Measurements from ENCODE around the gene CA12. TPM values are rescaled to one million over a fixed set of nuclear protein-coding genes. Genes with fewer than 3 reads are reported as not detected.
A peak's percentile ranks its signal among the peaks of the same experiment; 100 is the strongest.

Gene CA12
- total RNA-seq, 2 donors from 2014 or later = 8.1 to 26.8 TPM

DNA sequence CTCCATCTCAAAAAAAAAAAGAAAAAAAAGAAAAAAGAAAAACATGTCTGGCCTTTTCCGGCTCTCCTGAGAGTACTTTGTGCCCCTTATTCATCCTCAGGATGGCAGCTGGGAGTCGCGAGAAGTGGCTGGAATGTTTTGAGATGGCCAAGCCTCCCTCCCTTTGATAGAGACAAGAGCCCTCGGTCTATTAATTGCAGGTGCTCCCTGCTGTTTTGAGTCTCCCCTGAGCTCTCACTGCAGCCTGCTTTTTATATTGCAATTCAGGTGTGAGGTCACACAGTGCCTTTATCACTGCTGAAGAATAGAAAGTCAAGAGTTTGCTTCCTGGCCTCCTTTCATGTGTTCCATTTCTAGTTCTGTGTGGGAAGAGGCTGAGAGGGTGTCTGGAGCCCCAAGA is 10.9 kb downstream of the CA12 start:
- TF ChIP-seq, protein P1, sequence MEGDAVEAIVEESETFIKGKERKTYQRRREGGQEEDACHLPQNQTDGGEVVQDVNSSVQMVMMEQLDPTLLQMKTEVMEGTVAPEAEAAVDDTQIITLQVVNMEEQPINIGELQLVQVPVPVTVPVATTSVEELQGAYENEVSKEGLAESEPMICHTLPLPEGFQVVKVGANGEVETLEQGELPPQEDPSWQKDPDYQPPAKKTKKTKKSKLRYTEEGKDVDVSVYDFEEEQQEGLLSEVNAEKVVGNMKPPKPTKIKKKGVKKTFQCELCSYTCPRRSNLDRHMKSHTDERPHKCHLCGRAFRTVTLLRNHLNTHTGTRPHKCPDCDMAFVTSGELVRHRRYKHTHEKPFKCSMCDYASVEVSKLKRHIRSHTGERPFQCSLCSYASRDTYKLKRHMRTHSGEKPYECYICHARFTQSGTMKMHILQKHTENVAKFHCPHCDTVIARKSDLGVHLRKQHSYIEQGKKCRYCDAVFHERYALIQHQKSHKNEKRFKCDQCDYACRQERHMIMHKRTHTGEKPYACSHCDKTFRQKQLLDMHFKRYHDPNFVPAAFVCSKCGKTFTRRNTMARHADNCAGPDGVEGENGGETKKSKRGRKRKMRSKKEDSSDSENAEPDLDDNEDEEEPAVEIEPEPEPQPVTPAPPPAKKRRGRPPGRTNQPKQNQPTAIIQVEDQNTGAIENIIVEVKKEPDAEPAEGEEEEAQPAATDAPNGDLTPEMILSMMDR (IDR thresholded peaks at IDR 0.05) = no peak
- peak overlapping the region in 1 of 2 donors; percentile 78 for H3K27ac ChIP-seq
- H3K4me1 ChIP-seq (ENCODE audit: control insufficient read depth in 1 of 2, low read depth in 2 of 2) = peaks cover 29 to 54% of the 10 kb centered on the region in 2 donors

GRCh38 chr15:63369781-63370180 is 11.9 kb downstream of the CA12 start:
- ATAC-seq (ENCODE audit: insufficient number of reproducible peaks, low FRiP score, low read depth) = no peak
- TF ChIP-seq, protein P1 (IDR thresholded peaks at IDR 0.05) = no peak
- Histone ChIP-seq H3K36me3 (no peaks in the 10 kb centered on the region), H3K9me3 (no peaks in the 10 kb centered on the region), H3K27me3 (replicated peaks; ENCODE audit: insufficient read depth) (no peaks in the 10 kb centered on the region), H3K4me1 (ENCODE audit: control insufficient read depth in 1 of 2, low read depth in 2 of 2) (peaks cover 21 to 44% of the 10 kb centered on the region in 2 donors), H3K27ac (peak overlapping the region in 1 of 2 donors; percentile 53), H3K4me3 (no peak overlapping the region)
- no peak for DNase-seq (ENCODE audit: low spot score)

More for the DNA sequence above, 10.9 kb downstream of the CA12 start:
- Histone ChIP-seq H3K27me3 (replicated peaks; ENCODE audit: insufficient read depth) (no peaks in the 10 kb centered on the region), H3K36me3 (no peaks in the 10 kb centered on the region), H3K9me3 (no peaks in the 10 kb centered on the region), H3K4me3 (no peak overlapping the region)
- no peak for ATAC-seq (ENCODE audit: insufficient number of reproducible peaks, low FRiP score, low read depth)
- no peak for DNase-seq (ENCODE audit: low spot score)

GRCh38 chr15:63369296-63369695 is 12.3 kb downstream of the CA12 start:
- DNase-seq (ENCODE audit: low spot score) (no peak), ATAC-seq (ENCODE audit: insufficient number of reproducible peaks, low FRiP score, low read depth) (no peak)
- TF ChIP-seq, protein P1 (IDR thresholded peaks at IDR 0.05) = no peak
- Histone ChIP-seq H3K9me3 (no peaks in the 10 kb centered on the region), H3K4me3 (no peak overlapping the region), H3K27me3 (replicated peaks; ENCODE audit: insufficient read depth) (no peaks in the 10 kb centered on the region), H3K36me3 (no peaks in the 10 kb centered on the region), H3K4me1 (ENCODE audit: control insufficient read depth in 1 of 2, low read depth in 2 of 2) (peaks cover 16 to 39% of the 10 kb centered on the region in 2 donors), H3K27ac (peak overlapping the region; percentile 21 to 53)

GRCh38 chr15:63368503-63368902 is 13.1 kb downstream of the CA12 start:
- no peak for ATAC-seq (ENCODE audit: insufficient number of reproducible peaks, low FRiP score, low read depth)
- H3K27me3 ChIP-seq (replicated peaks; ENCODE audit: insufficient read depth) = no peaks in the 10 kb centered on the region
- peak overlapping the region in 1 of 2 donors; percentile 53 for H3K27ac ChIP-seq
- H3K4me3 ChIP-seq = no peak overlapping the region
- no peaks in the 10 kb centered on the region for H3K36me3 ChIP-seq
- no peak for DNase-seq (ENCODE audit: low spot score)
- peaks cover 12 to 34% of the 10 kb centered on the region in 2 donors for H3K4me1 ChIP-seq (ENCODE audit: control insufficient read depth in 1 of 2, low read depth in 2 of 2)
- TF ChIP-seq, protein P1 (IDR thresholded peaks at IDR 0.05) = no peak
- no peaks in the 10 kb centered on the region for H3K9me3 ChIP-seq

DNA sequence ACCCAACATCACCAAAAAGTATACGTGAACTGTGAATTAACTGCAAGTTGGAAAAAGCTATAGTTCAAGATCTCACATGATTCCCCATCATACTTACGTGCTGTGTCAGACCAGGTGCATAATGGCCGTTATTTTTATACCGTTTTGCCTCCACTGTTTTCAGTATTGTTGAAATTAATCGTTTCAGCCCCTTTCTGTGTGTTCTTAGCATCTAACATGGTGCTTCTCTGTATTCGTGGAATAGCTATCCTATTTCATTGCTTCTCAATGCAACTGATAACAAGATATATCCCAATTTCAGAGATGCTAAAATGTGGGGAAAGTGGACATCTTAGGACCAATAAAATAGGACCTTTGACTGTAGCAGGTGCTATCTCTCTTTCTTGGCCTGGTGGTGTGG is 13.7 kb downstream of the CA12 start:
- TF ChIP-seq, protein P1 (IDR thresholded peaks at IDR 0.05) = no peak
- no peaks in the 10 kb centered on the region for H3K9me3 ChIP-seq
- no peaks in the 10 kb centered on the region for H3K27me3 ChIP-seq (replicated peaks; ENCODE audit: insufficient read depth)
- H3K4me3 ChIP-seq = no peak overlapping the region
- H3K27ac ChIP-seq = peak overlapping the region in 1 of 2 donors; percentile 0
- DNase-seq (ENCODE audit: low spot score) (no peak), ATAC-seq (ENCODE audit: insufficient number of reproducible peaks, low FRiP score, low read depth) (no peak)
- peaks cover 10 to 28% of the 10 kb centered on the region in 2 donors for H3K4me1 ChIP-seq (ENCODE audit: control insufficient read depth in 1 of 2, low read depth in 2 of 2)
- H3K36me3 ChIP-seq = no peaks in the 10 kb centered on the region

All from thoracic aorta (tissue), 2 donors.